ENCODE measurements around the gene TANC1. TPM values are rescaled to one million over a fixed set of nuclear protein-coding genes. Genes with fewer than 3 reads are reported as not detected.

The TANC1 gene
- total and polyA plus RNA-seq, 2 of the 4 experiments (the other 2 are of a cell fraction) = 10.2 to 12.9 TPM

DNA sequence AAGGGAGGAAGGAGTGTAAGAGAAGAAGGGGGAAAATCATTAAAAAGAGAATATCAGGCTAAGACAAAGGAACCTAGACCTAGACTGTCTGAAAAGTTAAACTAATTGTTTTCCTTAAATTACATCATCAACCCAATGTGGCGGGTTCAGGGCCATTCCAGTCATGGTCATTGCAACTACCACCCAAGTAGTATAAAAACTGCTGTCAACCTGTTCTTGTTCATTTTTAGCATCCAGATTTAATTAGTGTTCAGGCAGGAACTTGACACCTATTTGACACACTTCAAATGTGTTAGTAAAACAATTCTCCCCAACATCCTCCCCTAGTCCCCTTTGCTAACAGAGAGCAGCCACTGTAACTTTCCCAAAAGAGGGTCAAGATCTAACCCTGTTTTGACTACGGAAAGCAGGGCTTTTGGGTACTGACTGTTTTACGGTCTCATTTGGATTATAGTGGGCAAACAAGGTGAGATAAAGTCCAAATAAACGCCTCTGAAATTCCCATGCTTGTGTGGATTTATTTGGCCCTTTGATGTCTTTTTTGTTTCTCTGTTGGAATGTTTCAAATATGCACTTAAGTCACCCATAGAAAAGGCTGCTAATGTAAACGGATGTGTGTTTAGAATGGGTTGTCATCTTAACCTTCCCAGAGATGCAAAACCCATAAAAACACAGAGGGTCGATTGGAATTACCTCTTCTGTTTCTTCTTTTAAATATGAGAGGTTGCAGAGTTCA lies 19.3 kb upstream of the TANC1 start:
- Histone ChIP-seq H3K27me3 (ENCODE audit: control insufficient read depth, insufficient read depth, low read length) (no peaks in the 10 kb centered on the region), H2AK9ac (replicated peaks; ENCODE audit: low read depth, low read length, poor library complexity) (no peak overlapping the region)

More for the DNA sequence above, 19.3 kb upstream of the TANC1 start:
- Histone ChIP-seq H3K4me2 (ENCODE audit: low read depth, low read length) (no peak overlapping the region), H3K14ac (replicated peaks; ENCODE audit: low read depth, low read length) (no peak overlapping the region), H3K36me3 (ENCODE audit: control insufficient read depth, insufficient read depth, low read length) (no peaks in the 10 kb centered on the region), H2BK120ac (ENCODE audit: low read depth, low read length) (no peak overlapping the region), H4K20me1 (ENCODE audit: insufficient read depth, low read length) (no peaks in the 10 kb centered on the region), H3K56ac (ENCODE audit: extremely low read depth, insufficient read depth, low read length) (no peak overlapping the region), H3K9ac (ENCODE audit: low read depth, low read length) (no peak overlapping the region), H3K27ac (ENCODE audit: insufficient read depth, low read length) (no peak overlapping the region), H4K91ac (ENCODE audit: insufficient read depth, low read depth, low read length) (no peak overlapping the region), H3K9me3 (ENCODE audit: control insufficient read depth, insufficient read depth, low read length) (0 out of 2 replicates have a peak, but pooled peaks cover 3% of the 10 kb centered on the region), H2BK5ac (ENCODE audit: low read depth, low read length, poor library complexity, severe bottlenecking) (no peak overlapping the region), H3K18ac (ENCODE audit: low read depth, low read length) (no peak overlapping the region), H3K4me1 (ENCODE audit: control insufficient read depth, insufficient read depth, low read length) (peaks cover 6% of the 10 kb centered on the region), H4K5ac (ENCODE audit: low read depth, low read length) (no peak overlapping the region), H2AFZ (replicated peaks; ENCODE audit: low read length, poor library complexity) (no peak overlapping the region), H2BK20ac (ENCODE audit: low read depth, low read length) (no peak overlapping the region), H3K23ac (ENCODE audit: low read depth, low read length) (no peak overlapping the region), H3K4ac (ENCODE audit: low read depth, low read length) (no peak overlapping the region), H3K4me3 (ENCODE audit: insufficient read depth, low read depth, low read length) (no peak overlapping the region), H2AK5ac (ENCODE audit: low read depth, low read length) (no peak overlapping the region), H2BK15ac (ENCODE audit: low read depth, low read length) (no peak overlapping the region), H3K79me1 (ENCODE audit: low read depth in 1 of 2, low read length in 2 of 2) (no peaks in the 10 kb centered on the region), H3K9me1 (ENCODE audit: insufficient read depth, low read length) (no peaks in the 10 kb centered on the region), H4K8ac (ENCODE audit: low read depth in 2 of 2, low read length in 2 of 2) (no peak overlapping the region)
- in situ Hi-C loops (cut with MboI; ENCODE audit: low sequenced_read_pairs) (no loop called here), dilution Hi-C loops (cut with HindIII; ENCODE audit: low sequenced_read_pairs, unreplicated experiment) (no loop called here), intact Hi-C loops (cut with micrococcal nuclease) (no loop called here)
- POLR2A ChIA-PET (ENCODE audit: unreplicated experiment) = no interaction called here
- WGBS, 2 experiments (ENCODE audit: extremely low coverage in 2 of 2, insufficient read length in 1 of 2) = no CpG with 5 or more reads among the region's 6 CpGs
- BruUV-seq (replicated peaks) = no TSS peak
- no peak for TF ChIP-seq NFE2L2 (IDR thresholded peaks at IDR 0.05; ENCODE audit: low read depth, low read length)
- no peak for TF ChIP-seq RAD21 (IDR thresholded peaks at IDR 0.05; ENCODE audit: low read length)
- no peak for TF ChIP-seq FOS (IDR thresholded peaks at IDR 0.05; ENCODE audit: low read depth, low read length)
- no peak for DNase-seq
- no peak for ATAC-seq (ENCODE audit: low read depth)
- CTCF ChIA-PET = no interaction called here

Data from IMR-90 (cell line).